SU-DHL-6 (cell line): ENCODE results near the gene RHOT2.

ENCODE experiments used
- H2AFZ ChIP-seq: fragments of 200-600 bp; sonication (generic); 2 replicates; pipeline ENCODE4 v1.6.1; 2014; ENCODE audit warnings: low read depth, mild to moderate bottlenecking, moderate library complexity, mixed read lengths, antibody characterized with exemption, low read length; ENCODE audit not compliant: severe bottlenecking
- H3F3A ChIP-seq: fragments of 200-600 bp; shearing (Covaris generic); 2 replicates; pipeline ENCODE4 v1.6.0; 2016; ENCODE audit warnings: antibody characterized with exemption, mild to moderate bottlenecking; ENCODE audit not compliant: insufficient read depth
- H3K27ac ChIP-seq: fragments of 200-600 bp; sonication (generic); 2 replicates; pipeline ENCODE4 v1.5.1; 2016; ENCODE audit warnings: low read depth, mild to moderate bottlenecking, low read length, moderate library complexity, mixed read lengths
- H3K27me3 ChIP-seq: fragments of 200-600 bp; sonication (generic), shearing (Covaris generic); 2 replicates; pipeline ENCODE4 v1.6.0; 2014; ENCODE audit warnings: mild to moderate bottlenecking, low read length
- H3K36me3 ChIP-seq: fragments of 200-600 bp; sonication (generic); 2 replicates; pipeline ENCODE4 v1.6.1; 2014; ENCODE audit warnings: mild to moderate bottlenecking, low read length, mixed read lengths
- H3K4me2 ChIP-seq: fragments of 300-600, 200-600 bp; shearing (Covaris generic), sonication (generic); 2 replicates; pipeline ENCODE4 v1.6.0; 2014; ENCODE audit warnings: low read length, low read depth, mild to moderate bottlenecking; ENCODE audit not compliant: poor library complexity, severe bottlenecking
- H3K4me3 ChIP-seq: fragments of 200-600 bp; sonication (generic); 2 replicates; pipeline ENCODE4 v1.5.1; 2014; ENCODE audit warnings: antibody characterized with exemption, low read length, mild to moderate bottlenecking, mixed read lengths; ENCODE audit not compliant: insufficient read depth, poor library complexity, severe bottlenecking
- H3K79me2 ChIP-seq: fragments of 200-600 bp; sonication (generic); 2 replicates; pipeline ENCODE4 v1.6.1; 2014; ENCODE audit warnings: mild to moderate bottlenecking, low read length, moderate library complexity; ENCODE audit not compliant: insufficient read depth
- H3K9ac ChIP-seq: fragments of 200-600 bp; sonication (generic); 2 replicates; pipeline ENCODE4 v1.7.0; 2014; ENCODE audit warnings: mild to moderate bottlenecking, low read length
- H3K9me2 ChIP-seq: fragments of 200-600 bp; sonication (generic); replicated peaks from 2 replicates; pipeline ENCODE4 v1.6.1; 2014; ENCODE audit warnings: low read length; ENCODE audit not compliant: insufficient read depth
- H3K9me3 ChIP-seq: fragments of 200-600 bp; sonication (generic); 2 replicates; pipeline ENCODE4 v1.6.1; 2014; ENCODE audit warnings: low read length, mixed read lengths; ENCODE audit not compliant: insufficient read depth
- H4K20me1 ChIP-seq: fragments of 200-600 bp; sonication (generic); 2 replicates; pipeline ENCODE4 v1.6.1; 2014; ENCODE audit warnings: low read depth, mild to moderate bottlenecking, antibody characterized with exemption, low read length, moderate library complexity, mixed read lengths
- CTCF ChIP-seq: fragments of 200-600 bp; sonication (generic); IDR thresholded peaks from one replicate; pipeline ENCODE4 v1.5.1; 2017; ENCODE audit warnings: antibody characterized with exemption, mild to moderate bottlenecking, low read length, moderate library complexity; ENCODE audit not compliant: insufficient read depth, poor library complexity, severe bottlenecking
- EZH2phosphoT487 ChIP-seq: fragments of 200-600 bp; sonication (generic), shearing (Covaris generic); conservative IDR thresholded peaks from 2 replicates; pipeline ENCODE4 v1.6.1; 2018; ENCODE audit warnings: mild to moderate bottlenecking, antibody characterized with exemption, low read length, moderate library complexity, mixed read lengths

RHOT2 gene

GRCh38 chr16:667780-668518 lies at the start of gene RHOT2:
TSS of gene RHOT2 (plus strand) at chr16:668132. CDS start at chr16:668200, 68 bp downstream.
- Histone ChIP-seq H3K27ac (peak within 1 kb of the TSS; percentile 45), H2AFZ (peak within 1 kb of the TSS; percentile 44), H3K27me3 (no peaks in the 10 kb centered on the region), H3K4me2 (peak within 1 kb of the TSS; percentile 65), H3K9me2 (no peaks in the 10 kb centered on the region), H3K36me3 (no peaks in the 10 kb centered on the region), H3K9ac (peak within 1 kb of the TSS; percentile 96), H3K79me2 (peaks cover 8% of the 10 kb centered on the region; the same call in 1 of the 2 replicates), H3K4me3 (peak within 1 kb of the TSS; percentile 88), H3K9me3 (no peaks in the 10 kb centered on the region), H4K20me1 (no peaks in the 10 kb centered on the region), H3F3A (no peaks in the 10 kb centered on the region)
- TF ChIP-seq CTCF (peak; percentile 90), EZH2phosphoT487 (no peak)

GRCh38 chr16:619476-620100 lies 48.3 kb upstream of the RHOT2 start:
- H3K4me2 ChIP-seq = no peak overlapping the region
- H3K9ac ChIP-seq = no peak overlapping the region
- no peak overlapping the region for H3K27ac ChIP-seq
- H3K9me3 ChIP-seq = no peaks in the 10 kb centered on the region
- no peaks in the 10 kb centered on the region for H3K9me2 ChIP-seq
- H4K20me1 ChIP-seq = no peaks in the 10 kb centered on the region
- H3K27me3 ChIP-seq = no peaks in the 10 kb centered on the region
- no peaks in the 10 kb centered on the region for H3F3A ChIP-seq
- TF ChIP-seq EZH2phosphoT487 (no peak), CTCF (no peak)
- H3K36me3 ChIP-seq = no peaks in the 10 kb centered on the region
- H3K79me2 ChIP-seq = no peaks in the 10 kb centered on the region
- no peak overlapping the region for H2AFZ ChIP-seq
- H3K4me3 ChIP-seq = no peak overlapping the region

GRCh38 chr16:620700-621525 lies 47.0 kb upstream of the RHOT2 start:
- H3K9ac ChIP-seq = no peak overlapping the region
- H3K4me3 ChIP-seq = no peak overlapping the region
- H3K27ac ChIP-seq = no peak overlapping the region
- H3K9me2 ChIP-seq = no peaks in the 10 kb centered on the region
- no peak for TF ChIP-seq CTCF
- no peaks in the 10 kb centered on the region for H3K27me3 ChIP-seq
- no peak overlapping the region for H2AFZ ChIP-seq
- H3K36me3 ChIP-seq = no peaks in the 10 kb centered on the region
- H3K79me2 ChIP-seq = no peaks in the 10 kb centered on the region
- H3K9me3 ChIP-seq = no peaks in the 10 kb centered on the region
- H4K20me1 ChIP-seq = no peaks in the 10 kb centered on the region
- no peaks in the 10 kb centered on the region for H3F3A ChIP-seq
- no peak overlapping the region for H3K4me2 ChIP-seq
